HG03196 (cell line): ENCODE measurements around the gene C15orf61.
A peak's percentile ranks its signal among the peaks of the same experiment; 100 is the strongest.

Experiments used
- ATAC-seq: cut with Tn5 transposase; IDR thresholded peaks from one replicate; pipeline ENCODE4 v1.9.1; 2021; ENCODE audit not compliant: unreplicated experiment

The C15orf61 gene

GRCh38 chr15:67512933-67513714, 7.8 kb upstream of the C15orf61 start:
- ATAC-seq = no peak

GRCh38 chr15:67515090-67515489, 5.8 kb upstream of the C15orf61 start:
- ATAC-seq = no peak

GRCh38 chr15:67515557-67515956, 5.4 kb upstream of the C15orf61 start:
- no peak for ATAC-seq

- ATAC-seq = no peak
Measured at GRCh38 chr15:67520321-67521028, 456 bp upstream of the C15orf61 start.

GRCh38 chr15:67521783-67522568, 1.0 kb downstream of the C15orf61 start:
- no peak for ATAC-seq

- ATAC-seq = no peak
Measured at GRCh38 chr15:67523330-67523729, 2.4 kb downstream of the C15orf61 start.

- no peak for ATAC-seq
Measured at GRCh38 chr15:67524235-67524634, 3.3 kb downstream of the C15orf61 start.

- ATAC-seq = no peak
Measured at GRCh38 chr15:67528513-67528912, 7.6 kb downstream of the C15orf61 start.

GRCh38 chr15:67531379-67531914, 10.5 kb downstream of the C15orf61 start:
- ATAC-seq = no peak

- no peak for ATAC-seq
Measured at GRCh38 chr15:67533873-67534272, 12.9 kb downstream of the C15orf61 start.

- ATAC-seq = no peak
Measured at GRCh38 chr15:67534360-67534759, 13.4 kb downstream of the C15orf61 start.

GRCh38 chr15:67537771-67538170, 16.8 kb downstream of the C15orf61 start:
- no peak for ATAC-seq

- ATAC-seq = peak; percentile 38
Measured at GRCh38 chr15:67542420-67543347, 21.8 kb downstream of the C15orf61 start, which contains the start of gene MAP2K5. Gene MAP2K5, plus strand, starts transcription at chr15:67542703. Its CDS starts 633 bp downstream, at chr15:67543336.

GRCh38 chr15:67543348-67543718, 22.4 kb downstream of the C15orf61 start:
- no peak for ATAC-seq

GRCh38 chr15:67544475-67544874, 23.5 kb downstream of the C15orf61 start:
- no peak for ATAC-seq

GRCh38 chr15:67545864-67546263, 24.9 kb downstream of the C15orf61 start:
- no peak for ATAC-seq

GRCh38 chr15:67547064-67547463, 26.1 kb downstream of the C15orf61 start:
- no peak for ATAC-seq

- ATAC-seq = no peak
Measured at GRCh38 chr15:67547836-67548235, 26.9 kb downstream of the C15orf61 start.

- no peak for ATAC-seq
Measured at GRCh38 chr15:67548236-67548852, 27.4 kb downstream of the C15orf61 start.
